ENCODE data around the gene FBN1.
A peak's percentile ranks its signal among the peaks of the same experiment; 100 is the strongest.

FBN1 gene

GRCh38 chr15:48619446-48619845 is 26.1 kb downstream of the FBN1 start:
- Histone ChIP-seq H4K91ac (ENCODE audit: low read length) (no peak overlapping the region), H3K4ac (ENCODE audit: low read depth in 1 of 2, low read length in 2 of 2) (no peak overlapping the region), H2BK15ac (ENCODE audit: low read depth, poor library complexity, severe bottlenecking) (no peak overlapping the region), H3K9ac (ENCODE audit: low read length) (no peak overlapping the region), H3K14ac (ENCODE audit: low read length in 2 of 2) (no peak overlapping the region), H3K4me3 (ENCODE audit: insufficient read depth in 1 of 2, low read depth in 1 of 2, low read length in 2 of 2) (no peak overlapping the region), H3K36me3 (ENCODE audit: control insufficient read depth in 1 of 2, insufficient read depth in 2 of 2, low read depth in 1 of 2, low read length in 2 of 2) (peaks cover 6 to 66% of the 10 kb centered on the region in 2 experiments), H3K27me3 (ENCODE audit: control insufficient read depth in 1 of 2, insufficient read depth in 1 of 2, low read length in 2 of 2) (no peaks in the 10 kb centered on the region), H2BK12ac (ENCODE audit: low read length in 2 of 2) (no peak overlapping the region), H3K18ac (ENCODE audit: low read depth in 1 of 2, low read length in 2 of 2) (no peak overlapping the region), H3K79me1 (replicated peaks; ENCODE audit: low read length, poor library complexity, severe bottlenecking) (peaks cover 7% of the 10 kb centered on the region), H3K4me1 (ENCODE audit: control insufficient read depth, insufficient read depth, low read depth, low read length) (peaks cover 7% of the 10 kb centered on the region), H3K23ac (ENCODE audit: low read length in 2 of 2) (no peak overlapping the region), H2AK5ac (ENCODE audit: low read length, severe bottlenecking) (no peak overlapping the region), H2BK5ac (ENCODE audit: low read depth, low read length, poor library complexity, severe bottlenecking) (no peak overlapping the region), H3K9me3 (ENCODE audit: control insufficient read depth, low read length) (no peaks in the 10 kb centered on the region), H3K4me2 (ENCODE audit: low read length, poor library complexity, severe bottlenecking) (no peak overlapping the region), H2BK120ac (ENCODE audit: low read depth, low read length) (no peak overlapping the region), H2AFZ (ENCODE audit: low read depth, low read length) (no peak overlapping the region), H4K8ac (ENCODE audit: low read length) (no peak overlapping the region), H3K27ac (ENCODE audit: low read length, poor library complexity, severe bottlenecking) (no peak overlapping the region)
- WGBS: 100% methylated on average over 1 of the region's 2 CpGs
- no peak for DNase-seq

DNA sequence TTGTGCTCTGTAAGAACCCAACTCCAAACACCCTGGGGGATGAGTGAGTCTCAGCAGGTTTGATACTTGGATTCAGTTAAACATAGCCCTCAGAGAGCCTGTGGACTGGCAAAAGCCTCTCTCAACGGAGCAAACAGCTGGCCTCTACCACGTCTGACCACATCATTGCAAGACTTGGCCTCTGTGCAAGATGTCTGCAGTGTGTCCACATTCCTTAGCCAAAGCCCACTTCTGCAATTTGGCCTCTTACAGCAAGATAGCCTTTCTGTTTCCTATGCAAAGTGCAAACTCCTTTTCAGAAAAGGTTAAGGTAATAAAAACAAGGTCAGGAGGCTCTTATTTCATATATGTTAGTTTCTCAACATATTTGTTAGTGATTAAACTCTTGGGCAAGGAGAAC is 27.9 kb downstream of the FBN1 start:
- H3K27me3 ChIP-seq (ENCODE audit: control insufficient read depth in 1 of 2, insufficient read depth in 1 of 2, low read length in 2 of 2): no peaks in the 10 kb centered on the region
- peak overlapping the region; percentile 48 for H3K9ac ChIP-seq (ENCODE audit: low read length)
- no peak overlapping the region for H2AFZ ChIP-seq (ENCODE audit: low read depth, low read length)
- peaks cover 4% of the 10 kb centered on the region for H3K4me1 ChIP-seq (ENCODE audit: control insufficient read depth, insufficient read depth, low read depth, low read length)
- H4K8ac ChIP-seq (ENCODE audit: low read length): no peak overlapping the region
- H3K9me3 ChIP-seq (ENCODE audit: control insufficient read depth, low read length): no peaks in the 10 kb centered on the region
- peaks cover 8 to 56% of the 10 kb centered on the region in 2 experiments for H3K36me3 ChIP-seq (ENCODE audit: control insufficient read depth in 1 of 2, insufficient read depth in 2 of 2, low read depth in 1 of 2, low read length in 2 of 2)
- no peak overlapping the region for H3K4ac ChIP-seq (ENCODE audit: low read depth in 1 of 2, low read length in 2 of 2)
- no peak overlapping the region for H3K4me2 ChIP-seq (ENCODE audit: low read length, poor library complexity, severe bottlenecking)
- H2BK15ac ChIP-seq (ENCODE audit: low read depth, poor library complexity, severe bottlenecking): no peak overlapping the region
- DNase-seq: peak; percentile 94
- no peak overlapping the region for H3K14ac ChIP-seq (ENCODE audit: low read length in 2 of 2)
- peak overlapping the region; percentile 28 for H3K27ac ChIP-seq (ENCODE audit: low read length, poor library complexity, severe bottlenecking)
- WGBS: 0% methylated on average over 2 of the region's 2 CpGs
- no peak overlapping the region for H2AK5ac ChIP-seq (ENCODE audit: low read length, severe bottlenecking)
- peaks cover 7% of the 10 kb centered on the region for H3K79me1 ChIP-seq (replicated peaks; ENCODE audit: low read length, poor library complexity, severe bottlenecking)
- H2BK120ac ChIP-seq (ENCODE audit: low read depth, low read length): no peak overlapping the region
- H3K23ac ChIP-seq (ENCODE audit: low read length in 2 of 2): no peak overlapping the region
- no peak overlapping the region for H3K18ac ChIP-seq (ENCODE audit: low read depth in 1 of 2, low read length in 2 of 2)
- H2BK12ac ChIP-seq (ENCODE audit: low read length in 2 of 2): no peak overlapping the region
- H3K4me3 ChIP-seq (ENCODE audit: insufficient read depth in 1 of 2, low read depth in 1 of 2, low read length in 2 of 2): no peak overlapping the region
- no peak overlapping the region for H2BK5ac ChIP-seq (ENCODE audit: low read depth, low read length, poor library complexity, severe bottlenecking)
- H4K91ac ChIP-seq (ENCODE audit: low read length): no peak overlapping the region

DNA sequence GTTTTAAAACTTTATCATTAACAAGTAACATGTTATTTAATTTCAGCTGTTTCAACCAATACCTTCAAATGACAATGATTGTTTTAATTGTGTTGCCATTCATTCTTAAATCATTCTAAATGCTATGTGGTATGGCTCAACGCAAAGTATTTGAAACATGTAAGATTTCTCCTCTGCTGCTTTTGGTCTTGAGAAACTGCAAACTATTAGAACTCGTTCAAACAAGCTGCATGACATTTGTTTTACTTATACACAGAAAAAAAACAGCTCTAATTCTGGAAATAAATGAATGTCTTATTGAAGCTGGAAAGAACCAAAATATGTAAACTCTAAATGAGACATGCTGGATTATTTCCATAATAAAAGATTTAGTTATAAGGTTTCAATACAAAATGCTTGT is 29.3 kb downstream of the FBN1 start:
- H2BK15ac ChIP-seq (ENCODE audit: low read depth, poor library complexity, severe bottlenecking): no peak overlapping the region
- WGBS: 85% methylated on average over 2 of the region's 2 CpGs
- H2BK120ac ChIP-seq (ENCODE audit: low read depth, low read length): no peak overlapping the region
- H3K14ac ChIP-seq (ENCODE audit: low read length in 2 of 2): no peak overlapping the region
- H2BK12ac ChIP-seq (ENCODE audit: low read length in 2 of 2): no peak overlapping the region
- H3K27me3 ChIP-seq (ENCODE audit: control insufficient read depth in 1 of 2, insufficient read depth in 1 of 2, low read length in 2 of 2): no peaks in the 10 kb centered on the region
- H2BK5ac ChIP-seq (ENCODE audit: low read depth, low read length, poor library complexity, severe bottlenecking): no peak overlapping the region
- no peaks in the 10 kb centered on the region for H3K9me3 ChIP-seq (ENCODE audit: control insufficient read depth, low read length)
- no peak overlapping the region for H3K4me3 ChIP-seq (ENCODE audit: insufficient read depth in 1 of 2, low read depth in 1 of 2, low read length in 2 of 2)
- no peak overlapping the region for H4K8ac ChIP-seq (ENCODE audit: low read length)
- H2AK5ac ChIP-seq (ENCODE audit: low read length, severe bottlenecking): no peak overlapping the region
- H2AFZ ChIP-seq (ENCODE audit: low read depth, low read length): no peak overlapping the region
- H4K91ac ChIP-seq (ENCODE audit: low read length): no peak overlapping the region
- peaks cover 11% of the 10 kb centered on the region for H3K79me1 ChIP-seq (replicated peaks; ENCODE audit: low read length, poor library complexity, severe bottlenecking)
- no peak overlapping the region for H3K4me2 ChIP-seq (ENCODE audit: low read length, poor library complexity, severe bottlenecking)
- no peak overlapping the region for H3K4ac ChIP-seq (ENCODE audit: low read depth in 1 of 2, low read length in 2 of 2)
- peaks cover 8 to 67% of the 10 kb centered on the region in 2 experiments for H3K36me3 ChIP-seq (ENCODE audit: control insufficient read depth in 1 of 2, insufficient read depth in 2 of 2, low read depth in 1 of 2, low read length in 2 of 2)
- no peak overlapping the region for H3K9ac ChIP-seq (ENCODE audit: low read length)
- H3K27ac ChIP-seq (ENCODE audit: low read length, poor library complexity, severe bottlenecking): no peak overlapping the region
- H3K4me1 ChIP-seq (ENCODE audit: control insufficient read depth, insufficient read depth, low read depth, low read length): peaks cover 4% of the 10 kb centered on the region
- DNase-seq: no peak
- no peak overlapping the region for H3K23ac ChIP-seq (ENCODE audit: low read length in 2 of 2)
- no peak overlapping the region for H3K18ac ChIP-seq (ENCODE audit: low read depth in 1 of 2, low read length in 2 of 2)

DNA sequence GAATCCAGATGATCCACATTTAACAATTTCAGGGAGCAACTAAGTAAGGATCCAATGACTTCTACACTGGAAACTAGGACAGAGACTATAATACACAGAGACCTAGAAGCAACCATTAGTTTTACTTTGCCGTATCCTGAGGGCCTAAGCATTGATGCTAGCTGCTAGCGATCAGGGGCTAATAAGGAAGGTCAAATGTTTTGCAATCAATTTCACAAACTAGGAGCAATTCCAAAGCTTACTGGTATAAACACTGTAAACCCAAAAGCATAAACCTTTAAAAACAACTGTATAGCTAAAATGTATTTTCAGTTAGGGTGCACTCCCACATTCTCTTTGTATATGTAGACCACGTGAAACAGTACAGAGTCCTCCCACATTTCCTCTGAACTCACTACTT is 31.5 kb downstream of the FBN1 start:
- no peak overlapping the region for H2BK120ac ChIP-seq (ENCODE audit: low read depth, low read length)
- 93% methylated on average over 3 of the region's 3 CpGs for WGBS
- H2BK5ac ChIP-seq (ENCODE audit: low read depth, low read length, poor library complexity, severe bottlenecking): no peak overlapping the region
- no peak overlapping the region for H2AFZ ChIP-seq (ENCODE audit: low read depth, low read length)
- H3K79me1 ChIP-seq (replicated peaks; ENCODE audit: low read length, poor library complexity, severe bottlenecking): peaks cover 15% of the 10 kb centered on the region
- no peak overlapping the region for H3K27ac ChIP-seq (ENCODE audit: low read length, poor library complexity, severe bottlenecking)
- no peak overlapping the region for H2AK5ac ChIP-seq (ENCODE audit: low read length, severe bottlenecking)
- DNase-seq: no peak
- no peak overlapping the region for H4K91ac ChIP-seq (ENCODE audit: low read length)
- H3K9me3 ChIP-seq (ENCODE audit: control insufficient read depth, low read length): no peaks in the 10 kb centered on the region
- no peak overlapping the region for H3K4me2 ChIP-seq (ENCODE audit: low read length, poor library complexity, severe bottlenecking)
- no peak overlapping the region for H2BK15ac ChIP-seq (ENCODE audit: low read depth, poor library complexity, severe bottlenecking)
- peak overlapping the region; percentile 48 for H3K9ac ChIP-seq (ENCODE audit: low read length)
- no peak overlapping the region for H3K23ac ChIP-seq (ENCODE audit: low read length in 2 of 2)
- no peak overlapping the region for H3K4ac ChIP-seq (ENCODE audit: low read depth in 1 of 2, low read length in 2 of 2)
- H3K18ac ChIP-seq (ENCODE audit: low read depth in 1 of 2, low read length in 2 of 2): peak overlapping the region in 1 of 2 experiments; percentile 42
- H3K4me3 ChIP-seq (ENCODE audit: insufficient read depth in 1 of 2, low read depth in 1 of 2, low read length in 2 of 2): peak overlapping the region in 1 of 2 experiments; percentile 2
- H3K14ac ChIP-seq (ENCODE audit: low read length in 2 of 2): no peak overlapping the region
- H3K27me3 ChIP-seq (ENCODE audit: control insufficient read depth in 1 of 2, insufficient read depth in 1 of 2, low read length in 2 of 2): no peaks in the 10 kb centered on the region
- H3K4me1 ChIP-seq (ENCODE audit: control insufficient read depth, insufficient read depth, low read depth, low read length): peaks cover 4% of the 10 kb centered on the region
- H2BK12ac ChIP-seq (ENCODE audit: low read length in 2 of 2): peak overlapping the region in 1 of 2 experiments; percentile 69
- H3K36me3 ChIP-seq (ENCODE audit: control insufficient read depth in 1 of 2, insufficient read depth in 2 of 2, low read depth in 1 of 2, low read length in 2 of 2): peaks cover 14 to 70% of the 10 kb centered on the region in 2 experiments
- H4K8ac ChIP-seq (ENCODE audit: low read length): no peak overlapping the region

All from mesenchymal stem cell (in vitro differentiated cells and primary cell).